ENCODE data around the gene TOMM7. TPM values are rescaled to one million over a fixed set of nuclear protein-coding genes. Genes with fewer than 3 reads are reported as not detected.

TOMM7 gene
- total and polyA plus RNA-seq, 4 donors: 122 to 275 (median 204) TPM

GRCh38 chr7:22771872-22772228, 50.8 kb downstream of the TOMM7 start:
- 77 to 89% methylated on average over 4 of the region's 4 CpGs for WGBS, 2 donors
- Histone ChIP-seq H3K4me3 (no peak overlapping the region), H3K36me3 (ENCODE audit: control insufficient read depth in 4 of 4, insufficient read depth in 4 of 4, low read length in 4 of 4) (no peaks in the 10 kb centered on the region), H3K27me3 (ENCODE audit: control insufficient read depth in 3 of 3, insufficient read depth in 3 of 3, low read length in 2 of 3) (peaks cover 0 to 3% (median 0%) of the 10 kb centered on the region in 3 donors), H3K27ac (ENCODE audit: low read depth in 1 of 2, low read length in 1 of 2) (no peak overlapping the region), H3K9ac (ENCODE audit: insufficient read depth in 1 of 2, low read length in 2 of 2) (no peak overlapping the region), H3K4me1 (ENCODE audit: control insufficient read depth in 5 of 5, insufficient read depth in 5 of 5, low read length in 5 of 5) (no peaks in the 10 kb centered on the region), H3K9me3 (ENCODE audit: control insufficient read depth in 4 of 4, insufficient read depth in 3 of 4, low read length in 3 of 4) (no peaks in the 10 kb centered on the region)
- DNase-seq: no peak
- TF ChIP-seq CTCF (IDR thresholded peaks at IDR 0.05; ENCODE audit: control extremely low read depth, extremely low read depth): no peak
- ATAC-seq (ENCODE audit: insufficient read depth, low FRiP score): no peak

DNA sequence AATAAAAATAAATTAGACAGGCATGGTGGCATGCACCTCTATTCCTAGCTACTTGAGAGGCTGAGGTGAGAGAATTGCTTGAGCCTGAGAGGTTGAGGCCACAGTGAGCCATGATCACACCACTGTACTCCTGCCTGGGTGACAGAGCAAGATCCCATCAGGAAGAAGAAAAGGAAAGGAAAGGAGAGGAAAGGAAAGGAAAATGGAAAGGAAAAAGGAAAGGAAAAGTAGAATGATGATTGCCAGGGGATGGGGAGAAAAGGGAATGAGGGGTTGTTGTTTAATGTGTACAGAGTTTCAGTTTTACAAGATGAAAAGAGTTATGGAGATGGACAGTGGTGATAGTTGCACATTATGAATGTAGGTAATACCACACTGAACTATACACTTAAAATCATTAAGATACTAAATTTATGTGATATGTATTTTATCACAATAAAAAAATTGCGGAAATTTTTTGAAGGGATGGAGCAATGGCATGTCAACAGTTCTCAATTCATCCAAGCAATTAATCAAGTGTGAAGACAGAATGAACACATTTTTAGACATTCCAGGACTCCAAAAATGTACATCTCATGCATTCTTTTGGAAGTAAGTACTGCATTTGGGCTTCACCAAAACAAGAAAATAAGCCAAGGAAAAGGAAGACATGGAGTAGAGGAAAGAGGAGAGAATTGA, 51.3 kb downstream of the TOMM7 start:
- ATAC-seq (ENCODE audit: insufficient read depth, low FRiP score) (no peak), DNase-seq (no peak)
- WGBS, 2 donors: 94 to 100% methylated on average over 1 of the region's 1 CpG
- no peak for TF ChIP-seq CTCF (IDR thresholded peaks at IDR 0.05; ENCODE audit: control extremely low read depth, extremely low read depth)
- no peaks in the 10 kb centered on the region for H3K4me1 ChIP-seq (ENCODE audit: control insufficient read depth in 5 of 5, insufficient read depth in 5 of 5, low read length in 5 of 5)
- no peak overlapping the region for H3K4me3 ChIP-seq
- no peaks in the 10 kb centered on the region for H3K9me3 ChIP-seq (ENCODE audit: control insufficient read depth in 4 of 4, insufficient read depth in 3 of 4, low read length in 3 of 4)
- no peak overlapping the region for H3K9ac ChIP-seq (ENCODE audit: insufficient read depth in 1 of 2, low read length in 2 of 2)
- H3K27ac ChIP-seq (ENCODE audit: low read depth in 1 of 2, low read length in 1 of 2): no peak overlapping the region
- H3K36me3 ChIP-seq (ENCODE audit: control insufficient read depth in 4 of 4, insufficient read depth in 4 of 4, low read length in 4 of 4): no peaks in the 10 kb centered on the region
- peaks cover 0 to 3% (median 0%) of the 10 kb centered on the region in 3 donors for H3K27me3 ChIP-seq (ENCODE audit: control insufficient read depth in 3 of 3, insufficient read depth in 3 of 3, low read length in 2 of 3)

DNA sequence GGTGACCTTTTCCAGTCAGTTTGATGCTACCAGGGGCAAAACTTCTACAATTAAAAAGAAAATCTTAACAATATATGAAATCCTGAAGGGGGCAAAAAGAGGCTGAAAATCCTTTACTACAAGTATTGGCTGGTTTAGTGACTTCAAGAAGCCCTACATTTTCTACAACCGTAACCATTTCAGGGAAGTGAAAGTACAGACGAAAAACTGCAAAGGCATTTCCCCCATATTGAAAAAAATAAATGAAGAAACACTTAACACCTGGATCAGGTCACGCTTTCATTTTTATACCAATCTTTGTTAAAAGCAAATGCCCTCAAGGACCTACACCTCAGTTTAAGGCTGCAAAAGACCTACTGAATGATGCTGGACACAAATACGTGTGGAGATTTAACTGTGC, 57.0 kb downstream of the TOMM7 start:
- no peaks in the 10 kb centered on the region for H3K36me3 ChIP-seq (ENCODE audit: control insufficient read depth in 4 of 4, insufficient read depth in 4 of 4, low read length in 4 of 4)
- H3K27ac ChIP-seq (ENCODE audit: low read depth in 1 of 2, low read length in 1 of 2): no peak overlapping the region
- no peak overlapping the region for H3K4me3 ChIP-seq
- peaks cover 0 to 3% (median 0%) of the 10 kb centered on the region in 5 donors for H3K4me1 ChIP-seq (ENCODE audit: control insufficient read depth in 5 of 5, insufficient read depth in 5 of 5, low read length in 5 of 5)
- WGBS, 2 donors: 55 to 79% methylated on average over 4 of the region's 4 CpGs
- DNase-seq (no peak), ATAC-seq (ENCODE audit: insufficient read depth, low FRiP score) (no peak)
- no peaks in the 10 kb centered on the region for H3K27me3 ChIP-seq (ENCODE audit: control insufficient read depth in 3 of 3, insufficient read depth in 3 of 3, low read length in 2 of 3)
- H3K9me3 ChIP-seq (ENCODE audit: control insufficient read depth in 4 of 4, insufficient read depth in 3 of 4, low read length in 3 of 4): peaks cover 0 to 3% (median 2%) of the 10 kb centered on the region in 4 donors
- no peak for TF ChIP-seq CTCF (IDR thresholded peaks at IDR 0.05; ENCODE audit: control extremely low read depth, extremely low read depth)
- H3K9ac ChIP-seq (ENCODE audit: insufficient read depth in 1 of 2, low read length in 2 of 2): no peak overlapping the region

Small RNAs within 50 kb of the gene (small RNA-seq; reads per million reads assigned to genes)
- gene SNORD93 (ENCODE audit: low replicate concordance): 284 reads per million, percentile 99 among the genes with 10 or more reads in this experiment

Other genes starting within 250 kb of the TOMM7 start
- 1 to 10 TPM; 2.7 to 5.5 TPM for gene IL6, start 95.6 kb downstream of the TOMM7 start, total RNA-seq
- 100 to 1,000 TPM in 1 of 2 donors, 10 to 100 TPM in 1; 19.3 to 155 TPM for gene IL6, start 95.6 kb downstream of the TOMM7 start, polyA plus RNA-seq
- 10 to 100 TPM; 54.4 to 62.5 TPM for gene HYCC1, start 191.3 kb upstream of the TOMM7 start, total RNA-seq
- 10 to 100 TPM in 1 of 2 donors, 1 to 10 TPM in 1; 7.3 to 16.0 TPM for gene HYCC1, start 191.3 kb upstream of the TOMM7 start, polyA plus RNA-seq

Measured in lung (tissue), 13 donors.